HG03175 (cell line): ENCODE results near the gene APOBEC3B.
"Not testable (repeated sequence)": the region's sequence is repeated elsewhere in the genome, so short reads cannot be mapped to it uniquely, and the experiment has no call there.

Experiments used
- ATAC-seq: cut with Tn5 transposase; IDR thresholded peaks from one replicate; pipeline ENCODE4 v1.9.1; 2021; ENCODE audit warnings: mild to moderate bottlenecking, moderate library complexity; ENCODE audit not compliant: unreplicated experiment

Gene APOBEC3B

DNA sequence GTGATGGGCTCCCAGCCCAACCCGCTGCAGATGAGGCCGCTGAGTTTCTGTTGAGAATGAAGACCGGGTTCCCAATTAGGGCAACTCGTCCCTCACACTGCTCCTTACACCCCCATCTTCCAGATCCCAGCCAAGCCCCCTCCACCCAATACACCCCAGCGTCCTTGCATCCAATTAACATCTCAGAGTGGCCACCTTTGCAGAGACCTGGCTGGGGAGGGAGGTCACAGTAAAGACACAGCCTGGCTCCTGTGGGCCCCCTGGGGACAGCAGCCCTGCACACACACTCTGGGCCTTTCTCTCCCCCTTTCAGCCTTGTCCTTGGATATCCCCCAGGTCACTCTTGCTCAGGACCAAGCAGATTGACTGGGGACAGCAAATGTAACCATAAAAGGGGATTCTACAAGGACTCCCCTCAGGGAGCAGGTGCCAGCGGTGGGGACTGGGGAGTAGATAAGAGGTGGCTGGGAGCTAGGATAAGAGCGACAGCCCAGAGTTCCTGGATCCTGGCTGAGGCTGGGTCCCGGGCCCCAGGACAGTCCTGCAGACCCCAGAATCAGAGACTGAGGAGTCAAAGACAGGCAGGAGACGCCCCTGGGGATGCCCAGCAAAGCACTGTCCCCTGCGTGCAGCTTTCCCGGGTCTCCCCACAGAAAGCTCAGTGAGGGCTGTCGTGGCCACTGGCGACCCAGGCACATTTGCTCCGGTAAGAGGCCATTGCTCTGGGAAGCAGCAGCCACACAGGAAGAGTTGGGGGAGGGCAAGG is 16.4 kb upstream of the APOBEC3B start:
- no peak for ATAC-seq

DNA sequence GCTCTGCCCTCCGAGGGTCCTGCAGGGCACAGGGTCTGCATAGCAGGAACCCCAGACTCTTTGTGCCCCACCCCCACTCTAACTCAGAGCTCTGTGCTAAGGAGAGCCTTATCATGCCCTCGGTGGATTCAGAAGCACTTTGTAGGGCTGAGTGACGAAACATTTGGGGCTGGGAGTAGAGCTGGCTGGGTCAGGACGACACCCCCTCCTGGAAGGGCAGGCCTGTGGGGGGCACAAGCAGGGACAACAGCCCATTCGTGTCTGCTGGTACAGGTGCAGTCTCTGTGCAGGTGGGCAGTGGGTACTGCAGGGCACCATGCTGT is 15.8 kb upstream of the APOBEC3B start:
- no peak for ATAC-seq

DNA sequence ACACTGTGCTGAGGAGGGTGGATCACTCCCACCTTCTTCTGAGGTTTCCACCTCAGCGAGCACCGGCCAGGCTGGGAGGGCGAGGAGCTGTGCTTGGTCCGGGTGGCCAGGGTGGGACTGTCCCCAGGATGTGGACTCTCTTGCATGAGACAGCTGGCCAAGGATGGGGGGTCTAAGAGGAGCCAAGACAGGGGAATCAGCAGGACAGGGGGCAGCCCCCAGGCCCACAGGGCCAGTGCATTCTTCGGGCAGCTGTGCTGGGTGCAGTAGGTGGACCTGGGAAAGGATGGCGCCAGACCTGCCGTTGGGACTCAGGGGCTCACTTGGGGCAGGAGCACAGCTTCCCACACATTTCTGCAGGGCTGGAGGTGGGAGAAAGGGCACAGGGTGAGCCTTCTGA is 15.2 kb upstream of the APOBEC3B start:
- ATAC-seq, result no peak

DNA sequence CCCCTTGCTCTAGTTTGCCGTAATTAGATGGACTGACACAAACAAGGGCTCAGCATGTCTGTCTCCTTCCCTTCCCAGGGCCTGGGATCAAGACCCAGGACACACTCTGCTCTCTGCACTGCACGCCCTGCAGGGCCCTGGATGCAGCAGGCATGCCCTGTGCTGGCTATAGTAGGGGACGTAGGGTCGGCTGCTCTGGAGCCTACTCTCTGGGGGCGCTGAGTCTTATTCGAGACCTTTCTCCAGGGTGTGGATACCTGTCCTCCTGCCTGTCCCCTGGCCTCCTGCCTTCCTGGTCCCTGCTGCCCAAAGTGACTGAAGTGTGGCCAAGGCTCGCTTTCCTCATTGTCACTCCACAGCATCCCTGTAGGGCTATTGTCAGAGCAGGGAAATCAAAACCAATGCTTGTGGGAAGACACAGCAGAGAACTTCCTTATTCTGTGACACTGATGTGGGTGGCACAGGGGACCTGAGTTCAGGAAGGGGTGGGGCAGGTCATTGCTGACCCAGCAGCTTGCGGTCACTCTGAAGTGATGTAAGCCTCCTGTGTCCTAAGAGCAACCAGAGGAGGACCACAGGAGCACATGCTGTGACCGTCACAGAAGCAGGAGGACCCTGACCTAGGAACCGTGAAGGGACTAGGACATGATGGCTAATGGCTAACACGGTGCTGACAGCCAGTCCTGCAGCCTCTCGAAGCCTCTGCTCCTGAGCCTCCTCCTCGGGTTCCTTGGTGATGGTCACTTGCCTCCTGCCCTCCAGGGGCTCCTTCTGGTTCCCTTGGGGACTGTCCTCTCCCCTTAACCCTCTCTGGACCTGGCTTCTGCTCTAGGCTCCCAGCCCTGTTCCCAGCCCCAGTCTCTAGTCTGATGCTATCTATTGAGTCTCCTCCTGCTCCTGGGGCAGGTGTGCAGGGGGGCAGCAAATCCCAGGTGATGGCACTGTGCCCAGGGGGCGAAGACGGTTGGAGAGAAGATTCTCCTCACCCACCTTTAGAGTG is 14.4 kb upstream of the APOBEC3B start:
- no peak for ATAC-seq

DNA sequence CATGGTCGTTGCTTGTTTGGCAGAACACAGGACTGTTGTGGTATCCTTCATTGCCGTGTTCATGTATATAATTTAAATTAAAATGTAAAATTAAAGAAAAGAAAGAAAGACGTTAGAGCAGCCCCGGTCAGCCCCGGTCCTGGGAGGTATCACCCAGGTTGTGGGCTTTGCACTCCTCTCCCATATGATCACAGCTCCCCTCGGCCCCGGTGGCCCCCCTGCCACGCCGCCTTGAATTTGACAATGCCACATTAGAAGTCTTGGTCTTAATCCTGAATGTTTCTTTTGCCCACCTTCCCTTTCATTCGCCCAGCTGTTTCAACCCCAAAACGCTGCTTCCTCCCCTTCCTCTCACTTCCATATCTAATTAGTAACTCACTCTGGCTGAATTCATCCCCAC is 13.3 kb upstream of the APOBEC3B start:
- no peak for ATAC-seq

DNA sequence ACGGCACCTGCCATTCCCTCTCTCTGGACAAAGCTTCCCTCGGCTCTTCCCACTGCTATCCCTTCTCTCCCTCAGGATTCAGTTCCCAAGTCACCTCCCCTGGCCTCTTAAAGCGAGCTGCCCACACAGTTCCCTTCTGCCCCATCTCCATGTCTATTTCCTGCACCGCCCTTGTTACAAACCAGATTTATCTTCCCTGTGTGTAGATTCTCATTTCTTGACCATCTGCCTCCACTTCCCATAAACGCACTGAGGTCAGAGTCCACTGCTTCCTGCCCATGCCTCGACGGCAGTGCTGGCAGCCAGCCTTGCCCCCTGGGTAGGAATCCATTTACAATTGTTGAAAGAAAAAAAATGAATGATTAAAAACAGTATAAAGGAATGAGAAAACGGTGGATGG is 11.6 kb upstream of the APOBEC3B start:
- no peak for ATAC-seq

DNA sequence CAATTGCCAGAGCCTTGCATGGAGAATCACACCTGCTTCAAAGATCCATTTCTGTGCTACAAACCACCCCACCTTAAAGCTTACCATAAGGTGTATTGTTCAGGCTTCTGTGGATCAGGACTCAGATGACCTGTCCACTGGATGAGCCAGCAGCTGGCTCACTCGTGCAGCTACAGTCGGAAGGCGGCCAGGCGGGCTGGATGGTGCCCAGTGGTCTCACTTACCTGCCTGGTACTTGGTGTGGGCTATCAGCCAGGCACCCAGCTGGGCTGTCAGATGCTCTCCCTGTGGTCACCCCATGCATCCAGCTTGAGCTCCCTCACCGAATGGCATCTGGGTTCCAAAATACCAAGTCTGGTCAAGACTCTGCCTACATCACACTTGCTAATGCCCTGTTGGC is 10.9 kb upstream of the APOBEC3B start:
- no peak for ATAC-seq

DNA sequence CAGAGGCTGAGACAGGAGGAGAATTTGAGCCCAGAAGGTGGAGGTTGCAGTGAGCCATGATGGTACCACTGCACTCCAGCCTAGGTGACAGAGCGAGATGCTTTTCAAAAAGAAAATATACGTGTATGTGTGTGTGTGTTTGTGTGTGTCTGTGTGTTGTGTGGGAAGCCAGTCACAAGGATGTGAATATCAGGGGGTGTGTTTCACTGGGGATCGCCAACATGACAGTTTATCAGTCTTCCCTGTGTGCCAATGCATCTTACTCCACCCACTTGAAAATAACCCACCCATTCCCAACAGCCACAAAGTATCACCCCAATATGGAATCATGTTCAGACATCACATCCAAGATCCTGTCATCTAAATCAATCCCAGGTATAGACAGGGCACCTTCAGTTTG is 10.4 kb upstream of the APOBEC3B start:
- no peak for ATAC-seq

DNA sequence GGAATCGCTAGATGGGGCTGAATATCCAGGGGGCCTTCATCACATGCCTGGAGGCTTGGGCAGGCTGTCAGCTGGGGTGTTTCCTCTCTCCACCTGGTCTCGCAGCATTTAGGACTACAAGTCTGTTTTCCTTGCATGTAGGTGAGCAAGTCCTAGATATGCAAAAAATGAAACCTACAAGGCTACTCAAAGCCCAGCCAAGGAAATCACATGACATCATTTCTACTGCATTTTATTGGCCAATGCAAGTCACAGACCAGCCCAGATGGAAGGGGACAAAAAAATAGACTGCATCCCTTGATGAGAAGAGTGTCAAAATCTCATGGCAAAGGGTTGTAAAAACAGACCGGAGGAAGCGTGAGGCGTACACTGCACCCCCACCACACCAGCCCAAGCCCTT is 9.6 kb upstream of the APOBEC3B start:
- ATAC-seq, result no peak

DNA sequence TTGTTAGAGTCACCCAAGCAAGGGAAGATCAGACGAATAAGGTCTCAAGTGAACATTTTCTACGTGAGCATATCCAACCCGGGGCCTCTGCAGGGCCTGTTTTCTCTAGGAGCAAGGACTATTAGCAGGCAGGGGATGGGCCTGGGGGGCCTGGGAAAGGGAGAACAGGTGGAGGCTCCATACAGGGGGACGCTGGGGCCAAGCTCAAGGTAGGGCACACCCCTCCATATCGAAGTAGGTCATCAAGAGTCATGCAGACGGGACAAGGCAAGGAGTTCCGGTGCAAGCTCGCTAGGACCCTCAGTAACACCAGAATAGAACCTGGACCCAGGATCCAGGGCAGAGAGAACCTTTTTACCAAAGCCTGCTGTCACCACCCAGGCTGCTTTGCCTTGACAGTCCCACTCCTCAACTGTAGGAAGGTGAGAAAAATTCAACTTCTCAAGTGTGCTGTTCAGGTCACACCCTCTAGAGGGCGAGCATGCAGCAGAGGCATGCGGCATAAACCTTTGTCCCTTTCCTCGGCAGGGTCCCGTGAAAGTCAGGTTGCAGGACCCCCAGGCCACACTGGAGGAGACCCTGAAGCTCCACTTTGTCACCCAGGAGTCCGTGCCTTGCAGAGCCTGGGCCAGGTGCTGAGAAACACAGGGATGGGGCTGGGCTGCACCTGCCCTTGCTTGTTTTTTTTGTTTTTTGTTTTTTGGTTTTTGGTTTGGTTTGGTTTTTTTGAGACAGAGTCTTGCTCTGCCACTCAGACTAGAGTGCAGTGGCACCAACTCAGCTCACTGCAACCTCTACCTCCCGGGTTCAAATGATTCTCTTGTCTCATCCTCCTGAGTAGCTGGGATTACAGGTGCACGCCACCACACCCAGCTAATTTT is 8.6 kb upstream of the APOBEC3B start:
- no peak for ATAC-seq

DNA sequence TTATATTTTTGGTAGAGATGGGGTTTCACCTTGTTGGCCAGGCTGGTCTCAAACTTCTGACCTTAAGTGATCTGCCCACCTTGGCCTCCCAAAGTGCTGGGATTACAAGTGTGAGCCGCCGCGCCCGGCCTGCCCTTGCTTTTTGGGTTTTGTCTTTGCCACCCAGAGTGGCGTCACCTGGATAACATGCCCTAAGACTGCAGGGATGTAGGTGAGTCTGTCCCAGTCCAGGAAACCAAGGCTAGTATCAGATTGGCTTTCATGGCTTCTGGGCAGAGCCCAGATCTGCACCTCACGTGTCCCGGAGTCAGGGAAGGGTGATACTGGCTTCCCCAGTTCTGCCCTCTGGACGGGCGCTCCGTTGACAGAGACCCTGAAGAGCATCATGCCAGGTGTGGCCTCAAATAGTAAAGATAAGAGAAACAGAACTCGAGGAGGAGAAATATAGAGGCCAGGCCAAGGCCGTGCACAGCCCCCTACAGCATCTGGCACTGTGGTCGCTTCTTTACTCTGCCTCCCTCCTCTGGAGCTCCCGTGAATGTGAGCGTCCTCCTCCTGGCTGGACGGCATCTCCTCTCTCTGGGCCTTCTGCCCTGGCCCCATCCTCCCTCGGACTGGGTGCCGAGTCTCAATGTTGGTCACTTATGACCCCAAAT is 7.8 kb upstream of the APOBEC3B start:
- no peak for ATAC-seq

DNA sequence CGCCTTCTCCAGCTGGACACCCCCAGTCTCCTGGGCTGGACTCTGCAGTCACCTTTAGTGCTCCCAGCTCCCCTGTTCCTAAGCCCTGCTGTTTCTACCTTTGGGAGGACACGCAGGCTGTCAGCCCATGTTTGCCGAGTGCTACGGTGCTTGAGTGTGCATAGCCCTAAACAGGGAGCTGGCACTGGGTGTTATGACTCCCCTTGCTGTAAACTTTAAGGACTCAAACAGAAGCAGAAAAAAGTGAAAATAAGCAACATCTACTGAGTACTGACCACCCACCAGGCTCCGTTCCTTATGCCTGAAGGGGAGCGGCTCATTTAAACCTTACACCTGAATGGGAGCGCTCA is 7.3 kb upstream of the APOBEC3B start:
- ATAC-seq, result no peak

DNA sequence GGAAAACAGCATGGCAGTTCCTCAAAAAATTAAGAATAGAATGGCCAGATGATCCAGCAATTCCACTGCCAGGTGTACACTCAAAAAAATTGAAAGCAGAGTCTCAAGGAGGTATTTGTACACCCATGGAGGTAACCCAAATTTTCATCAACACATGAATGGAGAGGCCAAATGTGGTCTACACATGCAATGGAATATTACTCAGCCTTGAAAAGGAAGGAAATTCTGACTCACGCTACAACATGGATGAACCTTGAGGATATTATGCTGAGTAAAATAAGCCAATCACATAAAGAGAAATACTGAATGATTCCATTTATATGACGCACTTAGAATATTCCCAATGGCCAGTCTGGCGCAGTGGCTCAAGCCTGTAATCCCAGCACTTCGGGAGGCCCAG is 4.9 kb upstream of the APOBEC3B start:
- not testable (repeated sequence) for ATAC-seq

DNA sequence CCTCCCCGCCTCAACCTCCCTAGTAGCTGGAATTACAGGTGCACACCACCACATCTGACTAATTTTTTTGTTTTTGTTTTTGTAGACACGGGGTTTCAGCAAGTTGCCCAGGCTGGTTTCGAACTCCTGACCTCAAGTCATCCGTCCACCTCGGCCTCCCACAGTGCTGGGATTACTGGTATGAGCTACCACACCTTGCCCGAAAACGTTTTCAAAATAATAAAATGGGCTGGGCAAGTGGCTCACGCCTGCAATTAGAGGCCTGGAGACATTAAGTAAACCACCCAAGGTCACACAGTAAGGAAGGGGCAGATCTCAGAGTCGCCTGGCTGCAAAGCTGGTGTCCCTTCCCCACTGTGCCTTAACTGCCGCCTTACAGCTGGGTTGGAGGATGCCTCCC is 1.6 kb upstream of the APOBEC3B start:
- ATAC-seq, result not testable (repeated sequence)

DNA sequence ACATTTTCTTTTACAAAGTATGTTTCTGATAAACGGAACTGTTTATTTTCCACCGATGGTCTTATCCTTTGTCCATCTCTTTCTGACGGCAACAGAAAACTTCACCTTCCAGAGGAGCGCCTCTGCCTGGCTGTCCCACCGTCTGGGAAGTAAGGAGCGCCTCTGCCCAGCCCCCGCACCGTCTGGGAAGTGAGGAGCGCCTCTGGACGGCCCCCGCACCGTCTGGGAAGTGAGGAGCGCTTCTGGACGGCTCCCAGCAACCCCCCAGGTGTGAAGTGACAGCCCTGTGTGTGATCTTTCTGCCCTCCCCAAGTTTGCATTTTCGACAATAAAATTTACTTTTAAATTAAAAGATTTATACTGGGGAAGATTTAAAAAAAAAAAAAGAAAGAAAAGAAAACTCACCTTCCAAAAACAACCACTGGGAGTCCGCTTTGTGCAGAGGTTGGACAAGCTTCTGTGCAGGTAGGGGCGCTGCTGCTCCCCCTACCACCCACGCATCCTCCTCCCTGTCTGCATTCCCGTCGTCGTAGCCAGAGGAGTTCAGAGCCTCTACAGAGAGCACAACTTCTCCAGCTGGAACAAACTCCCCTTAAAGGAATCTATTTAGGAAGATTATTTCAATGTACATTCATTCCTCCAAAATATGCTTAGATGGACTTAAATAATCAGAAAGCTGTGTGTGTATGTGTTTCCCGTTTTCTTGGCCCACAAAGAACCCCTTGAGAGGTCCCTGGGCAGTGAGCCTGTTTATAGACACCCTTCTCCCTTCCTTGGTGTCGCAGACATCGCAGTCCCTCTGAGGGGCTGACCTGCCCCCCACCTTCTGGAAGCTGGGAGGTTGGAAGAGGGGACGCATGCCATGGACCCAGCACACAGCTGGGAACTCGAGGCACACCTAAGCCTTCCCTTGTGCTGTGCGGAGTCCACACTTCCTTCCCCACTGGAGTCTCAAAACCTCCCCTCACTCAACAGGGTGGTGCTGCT is 849 bp upstream of the APOBEC3B start:
- ATAC-seq, result peak; percentile 3

DNA sequence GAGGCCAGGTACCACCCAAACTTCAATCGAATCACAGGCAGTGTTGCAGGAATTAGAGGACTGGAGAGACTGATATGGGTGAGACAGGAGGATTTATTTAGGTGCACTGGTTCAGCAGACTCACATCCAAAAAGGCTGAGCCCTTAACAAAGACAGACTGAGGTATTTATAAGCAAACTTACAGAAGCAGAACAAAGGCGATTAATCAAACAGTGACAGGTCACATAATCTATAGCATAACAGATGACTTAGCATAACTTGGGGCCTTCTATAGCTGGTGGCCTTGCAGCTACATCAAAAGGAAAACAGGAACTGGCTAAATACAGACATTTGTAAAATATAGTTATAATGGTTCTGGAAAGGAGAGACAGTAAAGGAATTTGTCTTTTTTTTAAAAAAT is 2.1 kb downstream of the APOBEC3B start:
- ATAC-seq, result no peak

DNA sequence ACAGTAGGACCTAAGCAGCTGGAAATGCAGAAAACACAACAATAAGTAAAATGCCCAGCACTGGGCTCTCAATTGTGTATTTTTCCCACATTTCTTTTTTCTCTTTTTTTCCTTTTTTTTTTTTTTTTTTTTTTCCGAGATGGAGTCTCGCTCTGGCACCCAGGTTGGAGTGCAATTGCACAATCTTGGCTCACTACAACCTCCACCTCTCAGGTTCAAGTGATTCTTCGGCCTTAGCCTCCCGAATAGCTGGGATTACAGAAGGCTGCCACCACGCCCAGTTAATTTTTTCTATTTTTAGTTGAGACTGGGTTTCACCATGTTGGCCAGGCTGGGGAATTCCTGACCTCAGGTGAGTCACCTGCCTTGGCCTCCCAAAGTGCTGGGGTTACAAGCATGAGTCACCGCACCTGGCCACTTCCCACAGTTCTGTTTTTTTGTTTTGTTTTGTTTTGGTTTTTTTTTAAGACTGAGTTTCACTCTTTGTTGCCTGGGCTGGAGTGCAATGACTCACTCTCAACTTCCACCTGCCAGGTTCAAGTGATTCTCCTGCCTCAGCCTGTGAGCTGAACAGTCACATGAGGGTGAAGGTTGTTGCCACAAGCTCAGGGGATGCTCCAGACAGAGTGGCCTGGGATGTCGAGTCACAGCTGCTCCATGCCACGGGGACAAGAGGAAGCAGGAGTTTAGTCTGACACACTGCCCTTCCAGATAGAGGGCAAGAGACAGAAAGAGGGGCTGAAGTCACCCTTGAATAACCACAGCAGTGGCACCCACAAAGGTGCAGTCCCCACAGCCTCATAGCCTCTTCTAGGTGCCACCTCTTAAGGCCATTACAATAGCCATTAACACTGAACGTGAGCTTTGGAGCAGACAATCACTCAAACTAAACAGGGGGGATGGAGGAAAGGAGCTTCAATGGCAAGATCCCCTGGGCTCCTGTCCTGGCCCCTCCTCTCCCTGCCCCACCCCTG is 2.9 kb downstream of the APOBEC3B start:
- ATAC-seq, result peak; percentile 71

DNA sequence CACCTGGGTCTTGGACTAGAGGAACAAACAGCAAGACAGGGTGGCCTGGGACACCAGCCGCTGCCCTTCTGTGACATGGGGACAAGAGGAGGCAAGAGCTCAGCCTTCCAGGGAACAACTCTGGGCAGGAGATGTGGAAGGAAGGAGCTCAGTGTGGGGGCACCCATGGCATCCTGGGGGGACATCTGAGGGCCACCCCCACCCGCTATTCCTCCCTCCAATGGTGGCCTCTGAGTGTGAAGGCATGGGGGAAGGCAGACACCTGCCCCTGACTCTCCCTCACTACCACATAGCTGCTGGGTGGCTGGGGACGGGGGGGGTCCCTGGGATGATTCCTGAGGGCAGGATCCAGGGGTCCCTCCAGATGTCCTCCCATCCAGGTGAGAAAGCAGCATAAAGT is 4.5 kb downstream of the APOBEC3B start:
- no peak for ATAC-seq
